ENCODE results near the gene MBOAT7.

DNA sequence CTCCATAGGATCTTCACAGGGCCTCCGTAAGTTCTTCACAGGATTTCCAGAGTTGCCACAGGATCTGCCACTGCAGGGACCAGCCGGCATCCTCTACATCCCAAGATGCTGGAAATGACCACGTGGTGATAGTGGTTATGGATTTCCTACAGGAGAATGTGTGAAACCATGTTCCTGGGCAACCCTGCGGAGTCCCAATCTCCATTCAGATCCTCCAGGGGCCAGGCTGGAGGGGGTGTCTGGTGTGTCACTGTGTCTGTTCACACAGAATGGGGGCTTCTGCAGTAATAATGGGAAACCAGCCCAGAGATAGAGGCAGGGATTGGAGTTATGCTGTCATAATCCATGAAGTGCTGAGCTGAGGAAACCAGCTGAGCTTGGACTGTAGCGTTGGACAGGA, 44.6 kb upstream of the MBOAT7 start:
- TF ChIP-seq CTCF (IDR thresholded peaks at IDR 0.05; ENCODE audit: extremely low read depth in 1 of 2, insufficient read depth in 1 of 2, low read depth in 1 of 2, low read length in 2 of 2) (no peak), POLR2A (IDR thresholded peaks at IDR 0.05; ENCODE audit: low read depth, low read length) (no peak), EZH2 (IDR thresholded peaks at IDR 0.05; ENCODE audit: borderline replicate concordance, low read depth, low read length, severe bottlenecking) (no peak), POLR2AphosphoS5 (IDR thresholded peaks at IDR 0.05; ENCODE audit: insufficient read depth, low read depth, low read length) (no peak), JUN (IDR thresholded peaks at IDR 0.05; ENCODE audit: borderline replicate concordance, insufficient read depth, insufficient read length, low read depth) (no peak), FOS (IDR thresholded peaks at IDR 0.05; ENCODE audit: borderline replicate concordance, insufficient read depth, low read length) (no peak), MYC (IDR thresholded peaks at IDR 0.05; ENCODE audit: low read depth, low read length) (no peak), GATA2 (IDR thresholded peaks at IDR 0.05; ENCODE audit: insufficient read depth, insufficient read length, low read depth, low read length) (no peak)
- TF ChIP-seq, protein P1, sequence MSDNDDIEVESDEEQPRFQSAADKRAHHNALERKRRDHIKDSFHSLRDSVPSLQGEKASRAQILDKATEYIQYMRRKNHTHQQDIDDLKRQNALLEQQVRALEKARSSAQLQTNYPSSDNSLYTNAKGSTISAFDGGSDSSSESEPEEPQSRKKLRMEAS (IDR thresholded peaks at IDR 0.05; ENCODE audit: insufficient read depth, insufficient read length), result no peak
